GM12878 (cell line): ENCODE data around the gene FOXK1. TPM values are rescaled to one million over a fixed set of nuclear protein-coding genes. Genes with fewer than 3 reads are reported as not detected.

Experiments used
- ATF7 ChIP-seq: fragments of 450-650 bp; IDR thresholded peaks from 2 replicates; pipeline ENCODE4 v1.6.1; 2016; ENCODE audit warnings: low read depth, mild to moderate bottlenecking
- BCLAF1 ChIP-seq: fragments of 450-650 bp; IDR thresholded peaks from 2 replicates; pipeline ENCODE4 v1.6.1; 2017; ENCODE audit warnings: antibody characterized with exemption, mild to moderate bottlenecking, moderate library complexity
- BRCA1 ChIP-seq: IDR thresholded peaks from 2 replicates; pipeline ENCODE4 v1.6.1; 2011; ENCODE audit warnings: low read depth, low read length, improper control_type of control experiment
- CHD1 ChIP-seq: IDR thresholded peaks from 2 replicates; pipeline ENCODE4 v1.6.1; 2012; ENCODE audit warnings: low read depth, low read length, improper control_type of control experiment
- CHD2 ChIP-seq: IDR thresholded peaks from 2 replicates; pipeline ENCODE4 v1.6.1; 2011; ENCODE audit warnings: low read depth, low read length, improper control_type of control experiment, borderline replicate concordance
- CHD4 ChIP-seq: fragments of 200-600 bp; sonication (generic); IDR thresholded peaks from 2 replicates; pipeline ENCODE4 v1.6.1; 2016; ENCODE audit warnings: mild to moderate bottlenecking
- EZH2 ChIP-seq: IDR thresholded peaks from 2 replicates; pipeline ENCODE4 v1.6.1; 2012; ENCODE audit warnings: low read depth, mild to moderate bottlenecking, control low read depth, inconsistent platforms, low read length, borderline replicate concordance; ENCODE audit not compliant: control insufficient read depth
- HDAC2 ChIP-seq: fragments of 200-600 bp; sonication (generic); IDR thresholded peaks from 2 replicates; pipeline ENCODE4 v1.6.1; 2017
- HDAC6 ChIP-seq: fragments of 200-600 bp; sonication (generic); IDR thresholded peaks from one replicate; pipeline ENCODE4 v1.8.0; 2017; ENCODE audit warnings: antibody characterized with exemption; ENCODE audit not compliant: unreplicated experiment
- HDGF ChIP-seq: fragments of 450-650 bp; IDR thresholded peaks from 2 replicates; pipeline ENCODE4 v1.6.1; 2016; ENCODE audit warnings: antibody characterized with exemption
- IRF5 ChIP-seq: fragments of 450-650 bp; IDR thresholded peaks from 2 replicates; pipeline ENCODE4 v1.6.1; 2017; ENCODE audit warnings: borderline replicate concordance
- MEF2A ChIP-seq: IDR thresholded peaks from 2 replicates; pipeline ENCODE4 v1.6.1; 2011; ENCODE audit warnings: low read depth, mild to moderate bottlenecking, low read length, moderate library complexity; ENCODE audit not compliant: insufficient read depth
- MEF2B ChIP-seq: fragments of 450-650 bp; IDR thresholded peaks from 2 replicates; pipeline ENCODE4 v1.6.1; 2018; ENCODE audit warnings: mild to moderate bottlenecking, moderate library complexity; ENCODE audit not compliant: partially characterized antibody, poor library complexity, severe bottlenecking
- NFYB ChIP-seq: IDR thresholded peaks from 2 replicates; pipeline ENCODE4 v1.6.1; 2011; ENCODE audit warnings: low read depth, mild to moderate bottlenecking, low read length, improper control_type of control experiment, moderate library complexity; ENCODE audit not compliant: insufficient read depth
- NR2C1 ChIP-seq: fragments of 450-650 bp; IDR thresholded peaks from 2 replicates; pipeline ENCODE4 v1.6.1; 2017; ENCODE audit warnings: antibody characterized with exemption, mild to moderate bottlenecking, moderate library complexity
- NR2F1 ChIP-seq: fragments of 450-650 bp; conservative IDR thresholded peaks from 2 replicates; pipeline ENCODE4 v1.6.1; 2017; ENCODE audit warnings: mild to moderate bottlenecking
- PML ChIP-seq: IDR thresholded peaks from 2 replicates; pipeline ENCODE4 v1.6.1; 2012; ENCODE audit warnings: low read length, inconsistent platforms
- SMAD1 ChIP-seq: fragments of 450-650 bp; IDR thresholded peaks from 2 replicates; pipeline ENCODE4 v1.6.1; 2018; ENCODE audit warnings: mild to moderate bottlenecking, low read depth; ENCODE audit not compliant: partially characterized antibody
- SMARCA5 ChIP-seq: fragments of 450-650 bp; IDR thresholded peaks from 2 replicates; pipeline ENCODE4 v1.6.1; 2017; ENCODE audit warnings: mild to moderate bottlenecking
- TCF3 ChIP-seq: IDR thresholded peaks from 2 replicates; pipeline ENCODE4 v1.6.1; 2012; ENCODE audit warnings: low read depth, mild to moderate bottlenecking, low read length, borderline replicate concordance; ENCODE audit not compliant: insufficient read depth
- YY1 ChIP-seq: IDR thresholded peaks from 2 replicates; pipeline ENCODE4 v1.6.1; 2011; ENCODE audit warnings: low read depth, mild to moderate bottlenecking, low read length
- ZBTB40 ChIP-seq: fragments of 450-650 bp; IDR thresholded peaks from 2 replicates; pipeline ENCODE4 v1.6.1; 2016; ENCODE audit warnings: mild to moderate bottlenecking, moderate library complexity, borderline replicate concordance
- ZNF217 ChIP-seq: fragments of 450-650 bp; IDR thresholded peaks from 2 replicates; pipeline ENCODE4 v1.6.1; 2017; ENCODE audit warnings: antibody characterized with exemption, mild to moderate bottlenecking
- ZSCAN29 ChIP-seq: fragments of 450-650 bp; IDR thresholded peaks from 2 replicates; pipeline ENCODE4 v1.6.1; 2017; ENCODE audit warnings: mild to moderate bottlenecking, moderate library complexity
- polyA plus RNA-seq, 11 experiments: library from polyadenylated mRNA; depleted of rRNA in 4 of 11; unstranded in 6 of 11; stranded (reverse) in 5 of 11; fragments of >200 nt; fragmentation: Nextera tagmentation in 4 of 11; fragmentation: Illumina TruSeq in 1 of 11; extraction: Ambion mirVana in 4 of 11; extraction: Trizol in 1 of 11; gene quantifications; 1 replicate in 1 of 11; 2 replicates in 10 of 11; pipeline versions ENCODE4 v1.2.1 to v1.2.3, GENCODE V29; 2011 to 2016; ENCODE audit warnings: inconsistent platforms in 2 of 11, missing spikeins in 2 of 11, low read depth in 1 of 11
- total RNA-seq, 4 experiments: library from RNA; depleted of rRNA in 3 of 4; stranded (reverse); fragments of >200 nt in 3 of 4; fragmentation: Illumina TruSeq in 1 of 4; extraction: Trizol in 1 of 4; gene quantifications; 2 replicates each; pipeline versions ENCODE4 v1.2.1 to v1.2.3, GENCODE V29; 2013 to 2021

FOXK1 gene
- total and polyA plus RNA-seq, 10 of the 15 experiments (the other 5 are each of a cell fraction or from before 2014, with no cell fraction given), result 0.24 to 31.8 (median 4.5) TPM

GRCh38 chr7:4683043-4683883, 1.2 kb downstream of the FOXK1 start (continued):
- no peak for TF ChIP-seq BCLAF1
- no peak for TF ChIP-seq MEF2A
- no peak for TF ChIP-seq HDAC6
- TF ChIP-seq IRF5, result no peak
- TF ChIP-seq SMAD1, result no peak
- no peak for TF ChIP-seq HDAC2
- TF ChIP-seq ZNF217, result no peak
- TF ChIP-seq CHD2, result no peak
- no peak for TF ChIP-seq SMARCA5
- TF ChIP-seq BRCA1, result no peak
- TF ChIP-seq TCF3, result no peak
- TF ChIP-seq ZSCAN29, result no peak
- peak; percentile 14 for TF ChIP-seq MEF2B
- TF ChIP-seq ZBTB40, result no peak
- no peak for TF ChIP-seq CHD4
- 0 out of 2 replicates have a peak, but pooled peaks have one; percentile 68 for TF ChIP-seq CHD1
- peak; percentile 78 for TF ChIP-seq NR2C1
- TF ChIP-seq NFYB, result no peak
- no peak for TF ChIP-seq HDGF
- TF ChIP-seq YY1, result no peak
- no peak for TF ChIP-seq PML
- TF ChIP-seq ATF7, result 0 out of 2 replicates have a peak, but pooled peaks have one; percentile 13
- TF ChIP-seq EZH2, result no peak
- peak; percentile 95 for TF ChIP-seq NR2F1
